CMK (cell line): ENCODE measurements around the gene P2RY13.

ENCODE experiments used
- DNase-seq: peaks from one replicate; pipeline ENCODE4 v3.0.0-alpha.2; 2010; ENCODE audit warnings: low read depth

The P2RY13 gene

DNA sequence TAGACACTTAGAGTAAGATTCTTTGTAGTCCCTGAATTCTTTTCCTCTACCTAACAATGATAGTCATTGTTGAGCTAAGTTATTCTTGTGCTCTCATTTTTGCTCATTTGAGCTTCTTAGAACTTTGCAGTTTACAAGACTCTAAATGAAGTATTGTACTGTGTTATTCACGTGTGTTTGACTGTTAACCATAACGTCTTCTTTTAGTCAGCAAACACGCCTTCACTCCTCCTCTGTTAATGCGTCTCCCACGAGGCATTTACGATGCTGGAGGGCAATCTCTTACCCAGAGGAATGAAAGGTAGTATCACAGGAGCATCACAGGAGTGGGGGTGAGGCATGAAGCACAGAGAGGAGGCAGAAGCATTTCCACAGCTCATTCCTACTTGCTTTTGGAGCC, 36.2 kb downstream of the P2RY13 start:
- no peak for DNase-seq

GRCh38 chr3:151290673-151291072, 38.7 kb downstream of the P2RY13 start:
- no peak for DNase-seq

DNA sequence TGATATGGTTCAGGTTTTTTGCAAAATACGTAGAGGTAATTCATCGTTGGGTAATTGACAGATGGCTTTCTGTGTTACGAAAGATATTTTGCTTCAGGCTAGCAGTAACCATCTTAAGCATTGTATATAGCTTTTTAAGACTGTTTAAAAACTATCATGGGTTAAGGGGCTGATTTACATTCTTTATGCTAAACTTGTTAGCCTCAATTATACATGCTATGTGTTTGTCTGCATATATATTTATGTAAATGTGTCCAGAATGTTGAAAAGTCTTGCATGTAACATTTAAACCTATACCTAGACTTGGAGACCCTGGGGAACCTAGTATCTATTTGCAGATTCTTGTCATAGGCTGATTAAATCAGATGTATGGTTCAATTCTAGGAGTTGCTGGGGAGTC, 39.9 kb downstream of the P2RY13 start:
- DNase-seq = no peak

- no peak for DNase-seq
Observed at GRCh38 chr3:151285940-151286339, 43.4 kb downstream of the P2RY13 start.

DNA sequence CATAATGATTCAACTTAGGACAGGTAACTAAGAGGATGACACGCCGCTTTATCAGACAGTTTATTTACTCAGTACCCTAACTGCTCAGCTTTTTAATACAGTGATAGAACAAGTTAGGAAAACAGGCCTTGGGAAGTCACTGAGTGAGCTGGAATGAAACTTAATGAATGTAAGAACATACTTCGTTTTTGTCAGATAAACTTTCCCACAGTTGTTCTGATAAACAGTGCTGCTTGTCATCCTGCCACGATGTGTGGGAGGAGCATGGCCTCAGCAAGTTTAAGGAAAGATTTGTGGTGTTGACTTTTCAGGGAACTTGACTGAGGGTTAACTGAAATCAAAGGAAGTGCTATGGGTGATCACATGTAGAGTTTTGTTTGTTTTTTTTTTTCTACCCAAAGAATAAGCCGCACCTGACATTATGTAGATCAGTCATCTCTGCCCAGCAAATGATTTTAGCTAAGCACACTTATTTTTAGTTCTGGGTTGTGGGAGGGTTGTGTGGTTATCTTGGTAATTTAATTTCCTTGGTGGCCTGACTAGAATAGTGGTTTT, 45.4 kb downstream of the P2RY13 start:
- no peak for DNase-seq

DNA sequence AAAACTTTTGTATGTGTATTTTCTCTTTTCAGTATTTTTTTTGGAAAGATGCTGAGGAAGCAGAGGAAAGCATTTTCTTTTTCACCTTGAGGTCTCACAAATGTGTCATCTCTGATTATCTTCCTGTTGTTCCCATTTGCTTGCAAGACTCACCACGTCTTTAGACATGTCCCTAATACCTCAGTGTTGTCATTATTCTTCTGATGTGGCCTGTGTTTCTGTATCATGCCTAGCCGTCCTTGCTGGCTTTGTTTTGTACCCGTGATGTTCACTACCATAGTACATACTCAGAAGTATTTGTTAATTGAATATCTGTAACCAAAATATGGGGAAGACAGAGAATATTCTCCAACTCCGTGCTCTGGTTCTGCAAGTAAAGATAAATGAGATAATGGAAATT, 46.0 kb downstream of the P2RY13 start:
- DNase-seq = no peak

DNA sequence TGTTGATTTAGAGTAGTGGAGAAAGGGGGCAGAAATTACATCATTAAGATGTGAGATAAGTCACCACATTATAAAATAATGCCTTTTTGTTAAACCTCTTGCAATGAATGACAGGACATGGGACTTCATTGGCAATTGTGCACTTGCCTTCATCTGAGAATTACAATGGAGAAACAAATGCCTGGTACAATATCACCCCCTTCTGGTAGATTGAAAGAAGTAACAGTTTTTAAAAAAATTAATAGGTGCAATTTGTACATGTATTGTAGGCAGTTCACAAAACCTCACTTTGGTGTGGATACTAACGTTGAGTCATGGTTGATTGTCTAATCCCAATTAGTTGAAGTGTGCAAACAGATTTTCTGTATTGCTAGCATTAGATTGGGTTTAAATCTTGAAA, 46.4 kb downstream of the P2RY13 start:
- DNase-seq = no peak

GRCh38 chr3:151281671-151282324, 47.6 kb downstream of the P2RY13 start:
- no peak for DNase-seq

DNA sequence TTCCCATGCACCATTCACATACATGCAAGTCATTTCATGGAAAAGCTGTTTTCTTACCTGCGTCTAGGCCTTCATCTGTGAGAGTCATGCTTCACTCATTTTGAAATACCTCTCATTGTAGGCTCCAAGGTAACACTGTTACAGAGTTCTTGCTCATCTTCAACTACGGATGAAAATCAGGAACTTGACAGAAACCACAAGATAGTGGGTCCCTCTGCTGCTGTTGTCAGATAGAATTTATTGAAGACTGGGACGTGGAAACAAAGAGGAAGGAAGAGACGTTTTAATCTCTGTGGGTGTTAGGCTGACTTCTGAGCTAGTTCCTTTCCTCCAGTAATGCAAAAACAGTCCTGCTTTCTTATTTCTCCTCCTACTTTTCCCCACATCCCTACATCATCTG, 51.1 kb downstream of the P2RY13 start, which contains the start of gene P2RY14:
TSS of gene P2RY14 (minus strand) at position 313 of the 400 bp plus-strand sequence. CDS start 64,226 bp downstream, outside the sequence.
- no peak for DNase-seq

DNA sequence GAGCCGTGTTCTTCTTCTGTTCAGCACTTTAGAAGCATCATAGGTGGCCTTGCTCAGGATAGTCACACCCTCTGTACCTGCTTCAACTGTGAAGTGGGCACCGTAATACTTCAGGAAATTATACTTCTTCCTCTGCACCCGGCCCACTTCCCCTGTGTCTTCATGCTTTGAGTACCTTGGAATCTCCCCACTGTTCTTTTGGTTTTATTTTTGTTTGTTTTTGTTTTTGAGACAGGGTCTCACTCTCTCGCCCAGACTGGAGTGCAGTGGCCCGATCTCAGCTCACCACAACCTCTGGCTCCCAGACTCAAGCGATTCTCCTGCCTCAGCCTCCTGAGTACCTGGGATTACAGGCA, 52.7 kb downstream of the P2RY13 start:
- no peak for DNase-seq
